IMR-90 (cell line): ENCODE data around the gene TNFRSF1B.

Experiments used
- BHLHE40 ChIP-seq: fragments of 150-350 bp; IDR thresholded peaks from 2 replicates; pipeline ENCODE4 v1.6.1; 2016; ENCODE audit warnings: mild to moderate bottlenecking, low read depth, low read length
- CEBPB ChIP-seq: IDR thresholded peaks from 2 replicates; pipeline ENCODE4 v1.6.1; 2012; ENCODE audit warnings: low read depth, low read length, improper control_type of control experiment
- MAFK ChIP-seq: IDR thresholded peaks from 2 replicates; pipeline ENCODE4 v1.6.1; 2012; ENCODE audit warnings: low read depth, low read length, improper control_type of control experiment
- MAZ ChIP-seq: IDR thresholded peaks from 2 replicates; pipeline ENCODE4 v1.6.1; 2012; ENCODE audit warnings: low read depth, mild to moderate bottlenecking, low read length, improper control_type of control experiment, moderate library complexity, borderline replicate concordance
- MXI1 ChIP-seq: IDR thresholded peaks from 2 replicates; pipeline ENCODE4 v1.6.1; 2012; ENCODE audit warnings: low read depth, mild to moderate bottlenecking, low read length, moderate library complexity, borderline replicate concordance
- NFE2L2 ChIP-seq: fragments of 150-350 bp; IDR thresholded peaks from 2 replicates; pipeline ENCODE4 v1.6.1; 2016; ENCODE audit warnings: low read depth, mild to moderate bottlenecking, low read length
- POLR2A ChIP-seq: IDR thresholded peaks from 2 replicates; pipeline ENCODE4 v1.6.1; 2012; ENCODE audit warnings: mild to moderate bottlenecking, low read depth, low read length
- RAD21 ChIP-seq: IDR thresholded peaks from 2 replicates; pipeline ENCODE4 v1.6.1; 2012; ENCODE audit warnings: low read length, improper control_type of control experiment
- RCOR1 ChIP-seq: IDR thresholded peaks from 2 replicates; pipeline ENCODE4 v1.6.1; 2012; ENCODE audit warnings: mild to moderate bottlenecking, low read length, improper control_type of control experiment; ENCODE audit not compliant: insufficient replicate concordance
- RFX5 ChIP-seq: IDR thresholded peaks from 2 replicates; pipeline ENCODE4 v1.8.0; 2012; ENCODE audit warnings: low read depth, mild to moderate bottlenecking, low read length, moderate library complexity
- SMC3 ChIP-seq: fragments of 150-350 bp; IDR thresholded peaks from 2 replicates; pipeline ENCODE4 v1.6.1; 2016; ENCODE audit warnings: low read depth, mild to moderate bottlenecking, antibody characterized with exemption, low read length, moderate library complexity
- TF ChIP-seq, protein P1 (sequence below): conservative IDR thresholded peaks from 2 replicates; pipeline ENCODE4 v1.5.1; 2012; ENCODE audit warnings: mild to moderate bottlenecking, low read depth, low read length, improper control_type of control experiment
- TF ChIP-seq, protein P2 (sequence below): fragments of 150-350 bp; IDR thresholded peaks from 2 replicates; pipeline ENCODE4 v1.6.1; 2017; ENCODE audit warnings: mild to moderate bottlenecking, antibody characterized with exemption, low read length, low read depth

DNA sequence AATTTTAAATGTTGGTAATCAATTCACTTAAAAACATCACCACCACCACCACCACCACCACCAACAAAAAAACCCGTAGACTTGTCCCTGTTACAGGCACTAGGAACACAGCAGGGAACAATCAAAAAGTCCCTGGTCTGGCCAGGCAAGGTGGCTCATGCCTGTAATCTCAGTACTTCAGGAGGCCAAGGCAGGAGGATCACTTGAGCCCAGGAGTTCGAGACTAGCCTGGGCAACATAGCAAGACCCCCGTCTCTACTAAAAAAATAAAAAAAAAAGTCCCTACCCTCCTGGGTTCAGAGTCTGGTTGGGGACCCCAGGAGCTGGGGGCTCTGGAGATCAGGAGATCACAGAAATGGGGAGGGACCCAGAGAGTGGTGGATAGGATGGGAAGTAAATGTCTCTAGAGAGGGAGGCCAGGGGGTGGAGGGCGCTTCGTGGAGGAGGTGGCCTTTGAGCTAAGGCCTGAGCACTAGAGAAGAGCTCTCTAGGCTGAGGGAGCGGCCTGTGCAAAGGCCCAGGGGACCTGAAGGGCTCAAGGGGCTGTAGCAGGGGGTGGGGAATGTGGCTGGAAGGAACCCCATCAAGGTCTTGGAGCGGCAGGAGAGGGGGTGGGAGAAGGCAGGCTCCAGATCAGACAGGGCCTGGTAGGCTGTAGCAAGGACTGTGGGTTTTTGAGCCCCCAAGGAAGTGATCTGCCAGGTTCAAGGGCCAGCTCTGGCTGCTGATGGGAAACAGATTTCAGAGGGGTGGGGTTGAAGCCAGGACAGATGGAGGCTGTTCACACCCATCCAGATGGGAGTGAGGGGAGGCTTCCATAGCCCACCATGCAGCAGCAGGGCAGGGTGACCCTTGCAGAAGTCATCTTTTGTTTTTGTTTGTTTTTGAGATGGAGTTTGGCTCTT, 38.2 kb downstream of the TNFRSF1B start:
- TF ChIP-seq MAFK, result no peak
- TF ChIP-seq, protein P1, sequence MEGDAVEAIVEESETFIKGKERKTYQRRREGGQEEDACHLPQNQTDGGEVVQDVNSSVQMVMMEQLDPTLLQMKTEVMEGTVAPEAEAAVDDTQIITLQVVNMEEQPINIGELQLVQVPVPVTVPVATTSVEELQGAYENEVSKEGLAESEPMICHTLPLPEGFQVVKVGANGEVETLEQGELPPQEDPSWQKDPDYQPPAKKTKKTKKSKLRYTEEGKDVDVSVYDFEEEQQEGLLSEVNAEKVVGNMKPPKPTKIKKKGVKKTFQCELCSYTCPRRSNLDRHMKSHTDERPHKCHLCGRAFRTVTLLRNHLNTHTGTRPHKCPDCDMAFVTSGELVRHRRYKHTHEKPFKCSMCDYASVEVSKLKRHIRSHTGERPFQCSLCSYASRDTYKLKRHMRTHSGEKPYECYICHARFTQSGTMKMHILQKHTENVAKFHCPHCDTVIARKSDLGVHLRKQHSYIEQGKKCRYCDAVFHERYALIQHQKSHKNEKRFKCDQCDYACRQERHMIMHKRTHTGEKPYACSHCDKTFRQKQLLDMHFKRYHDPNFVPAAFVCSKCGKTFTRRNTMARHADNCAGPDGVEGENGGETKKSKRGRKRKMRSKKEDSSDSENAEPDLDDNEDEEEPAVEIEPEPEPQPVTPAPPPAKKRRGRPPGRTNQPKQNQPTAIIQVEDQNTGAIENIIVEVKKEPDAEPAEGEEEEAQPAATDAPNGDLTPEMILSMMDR, result no peak
- no peak for TF ChIP-seq RFX5
- no peak for TF ChIP-seq RAD21
- TF ChIP-seq, protein P2, sequence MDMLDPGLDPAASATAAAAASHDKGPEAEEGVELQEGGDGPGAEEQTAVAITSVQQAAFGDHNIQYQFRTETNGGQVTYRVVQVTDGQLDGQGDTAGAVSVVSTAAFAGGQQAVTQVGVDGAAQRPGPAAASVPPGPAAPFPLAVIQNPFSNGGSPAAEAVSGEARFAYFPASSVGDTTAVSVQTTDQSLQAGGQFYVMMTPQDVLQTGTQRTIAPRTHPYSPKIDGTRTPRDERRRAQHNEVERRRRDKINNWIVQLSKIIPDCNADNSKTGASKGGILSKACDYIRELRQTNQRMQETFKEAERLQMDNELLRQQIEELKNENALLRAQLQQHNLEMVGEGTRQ, result no peak
- no peak for TF ChIP-seq POLR2A
- TF ChIP-seq SMC3, result no peak
- no peak for TF ChIP-seq BHLHE40
- no peak for TF ChIP-seq MAZ
- TF ChIP-seq MXI1, result no peak
- TF ChIP-seq NFE2L2, result no peak
- no peak for TF ChIP-seq CEBPB
- no peak for TF ChIP-seq RCOR1
